ENCODE data around the gene CMSS1.

Gene CMSS1

DNA sequence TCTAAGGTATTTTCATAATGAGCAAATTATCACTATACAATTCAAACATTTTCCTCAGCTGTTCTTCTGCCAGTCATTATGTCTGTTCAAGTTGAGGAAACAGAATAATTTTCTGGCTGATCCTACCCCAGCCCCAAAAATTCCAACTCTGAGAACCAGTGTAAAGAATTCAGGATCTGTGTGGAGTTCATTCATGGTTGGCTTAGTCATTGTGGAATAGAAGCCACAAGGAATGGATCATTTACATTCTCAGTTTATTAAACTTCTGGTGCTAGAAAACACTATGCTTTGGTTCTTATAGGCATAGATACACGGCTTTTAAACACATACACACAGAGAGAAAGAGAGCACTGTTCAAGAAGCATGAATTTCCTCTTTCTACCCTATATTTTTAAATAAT is 134.6 kb downstream of the CMSS1 start:
- no peak overlapping the region for H3K4me3 ChIP-seq (ENCODE audit: low read depth, low read length)
- TF ChIP-seq, protein P1, sequence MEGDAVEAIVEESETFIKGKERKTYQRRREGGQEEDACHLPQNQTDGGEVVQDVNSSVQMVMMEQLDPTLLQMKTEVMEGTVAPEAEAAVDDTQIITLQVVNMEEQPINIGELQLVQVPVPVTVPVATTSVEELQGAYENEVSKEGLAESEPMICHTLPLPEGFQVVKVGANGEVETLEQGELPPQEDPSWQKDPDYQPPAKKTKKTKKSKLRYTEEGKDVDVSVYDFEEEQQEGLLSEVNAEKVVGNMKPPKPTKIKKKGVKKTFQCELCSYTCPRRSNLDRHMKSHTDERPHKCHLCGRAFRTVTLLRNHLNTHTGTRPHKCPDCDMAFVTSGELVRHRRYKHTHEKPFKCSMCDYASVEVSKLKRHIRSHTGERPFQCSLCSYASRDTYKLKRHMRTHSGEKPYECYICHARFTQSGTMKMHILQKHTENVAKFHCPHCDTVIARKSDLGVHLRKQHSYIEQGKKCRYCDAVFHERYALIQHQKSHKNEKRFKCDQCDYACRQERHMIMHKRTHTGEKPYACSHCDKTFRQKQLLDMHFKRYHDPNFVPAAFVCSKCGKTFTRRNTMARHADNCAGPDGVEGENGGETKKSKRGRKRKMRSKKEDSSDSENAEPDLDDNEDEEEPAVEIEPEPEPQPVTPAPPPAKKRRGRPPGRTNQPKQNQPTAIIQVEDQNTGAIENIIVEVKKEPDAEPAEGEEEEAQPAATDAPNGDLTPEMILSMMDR (IDR thresholded peaks at IDR 0.05; ENCODE audit: low read depth, low read length, missing control alignments), result no peak
- DNase-seq (ENCODE audit: low read depth), result no peak

DNA sequence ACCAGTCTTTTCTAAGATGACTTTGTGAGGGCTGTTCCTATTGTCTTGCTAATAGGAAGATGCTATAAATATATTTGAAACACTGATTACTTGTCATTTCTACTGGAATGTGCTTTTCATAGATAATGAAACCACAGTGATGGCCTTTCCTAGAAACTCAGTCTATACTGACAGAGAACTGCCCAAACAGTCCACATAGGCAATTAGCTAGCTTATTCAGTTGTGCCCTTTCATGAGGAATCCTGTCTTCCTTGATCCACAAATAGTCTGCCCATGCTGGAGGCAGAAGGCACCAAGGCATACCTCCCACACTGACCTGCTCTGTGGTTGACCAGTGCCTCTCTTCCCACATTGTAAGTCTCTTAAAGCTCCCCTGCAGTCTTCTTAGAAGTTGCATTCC is 135.9 kb downstream of the CMSS1 start:
- TF ChIP-seq, protein P1 (IDR thresholded peaks at IDR 0.05; ENCODE audit: low read depth, low read length, missing control alignments), result no peak
- H3K4me3 ChIP-seq (ENCODE audit: low read depth, low read length), result no peak overlapping the region
- DNase-seq (ENCODE audit: low read depth), result no peak

DNA sequence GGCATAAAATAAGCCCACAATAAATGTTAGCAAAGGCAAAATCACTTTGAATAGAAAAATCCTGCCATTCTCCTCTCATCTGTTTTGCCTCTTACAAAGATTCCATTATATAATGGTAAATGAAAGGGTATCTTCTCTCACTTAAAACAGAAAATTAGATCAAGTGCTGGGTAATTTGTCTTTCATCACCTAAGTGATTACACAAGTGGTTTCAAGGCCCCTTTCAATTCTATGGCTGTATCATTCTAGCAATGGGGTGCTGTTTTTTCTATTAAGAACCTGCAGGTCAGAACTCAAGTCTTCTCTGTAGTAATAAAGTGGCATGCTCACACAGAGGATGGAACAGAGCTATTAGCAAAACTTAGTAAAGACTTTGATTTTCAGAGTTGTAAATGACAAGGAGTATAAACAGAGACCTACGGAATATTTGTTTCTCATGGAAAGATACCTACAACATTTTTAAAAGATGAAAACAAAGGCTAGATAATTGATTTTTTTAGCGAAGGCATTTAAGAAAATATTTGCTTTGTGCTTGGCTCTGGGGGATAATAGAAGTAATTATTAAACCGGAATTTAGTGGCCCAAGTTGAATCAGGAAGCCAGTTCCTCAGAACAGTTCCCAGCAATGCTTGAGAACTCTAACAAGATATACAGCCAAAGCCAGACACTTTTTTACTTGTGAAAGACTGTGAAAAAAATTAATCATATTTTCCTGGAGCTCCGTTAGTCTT is 137.4 kb downstream of the CMSS1 start:
- no peak for DNase-seq (ENCODE audit: low read depth)
- TF ChIP-seq, protein P1 (IDR thresholded peaks at IDR 0.05; ENCODE audit: low read depth, low read length, missing control alignments), result no peak
- H3K4me3 ChIP-seq (ENCODE audit: low read depth, low read length), result no peak overlapping the region

DNA sequence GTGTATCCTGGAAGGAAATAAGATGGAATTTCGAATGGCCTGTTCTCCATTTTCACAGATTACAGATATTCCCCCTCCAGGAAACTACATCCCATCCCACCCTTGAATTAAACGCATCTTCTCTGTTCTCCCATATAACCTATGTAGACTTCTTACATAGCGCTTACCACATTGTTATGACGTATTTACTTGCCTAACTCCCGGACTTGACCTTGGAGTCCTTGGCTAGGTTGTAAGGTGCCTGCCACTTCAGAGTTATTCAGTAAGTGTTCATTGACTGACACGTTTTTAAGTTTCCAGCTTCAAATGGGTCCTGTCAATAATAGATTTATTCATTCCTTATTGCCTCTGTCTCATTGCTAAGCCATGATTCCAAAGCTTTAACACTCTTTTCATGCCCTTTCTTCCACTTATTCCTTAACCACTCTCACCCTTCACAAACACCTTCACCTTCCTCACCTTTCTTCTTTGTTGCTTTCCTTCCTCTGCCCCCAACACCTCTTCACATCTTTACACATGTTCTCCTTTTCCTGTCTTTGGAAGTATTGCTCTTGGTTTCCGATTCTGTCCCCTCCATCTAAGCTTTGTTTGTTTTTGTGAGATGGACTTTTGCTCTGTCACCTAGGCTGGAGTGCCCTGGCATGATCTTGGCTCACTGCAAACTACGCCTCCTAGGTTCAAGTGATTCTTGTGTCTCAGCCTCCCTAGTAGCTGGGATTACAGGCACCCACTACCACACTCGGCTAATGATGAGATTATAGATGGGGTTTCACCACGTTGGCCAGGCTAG is 138.3 kb downstream of the CMSS1 start:
- no peak overlapping the region for H3K4me3 ChIP-seq (ENCODE audit: low read depth, low read length)
- DNase-seq (ENCODE audit: low read depth), result no peak
- TF ChIP-seq, protein P1 (IDR thresholded peaks at IDR 0.05; ENCODE audit: low read depth, low read length, missing control alignments), result no peak

DNA sequence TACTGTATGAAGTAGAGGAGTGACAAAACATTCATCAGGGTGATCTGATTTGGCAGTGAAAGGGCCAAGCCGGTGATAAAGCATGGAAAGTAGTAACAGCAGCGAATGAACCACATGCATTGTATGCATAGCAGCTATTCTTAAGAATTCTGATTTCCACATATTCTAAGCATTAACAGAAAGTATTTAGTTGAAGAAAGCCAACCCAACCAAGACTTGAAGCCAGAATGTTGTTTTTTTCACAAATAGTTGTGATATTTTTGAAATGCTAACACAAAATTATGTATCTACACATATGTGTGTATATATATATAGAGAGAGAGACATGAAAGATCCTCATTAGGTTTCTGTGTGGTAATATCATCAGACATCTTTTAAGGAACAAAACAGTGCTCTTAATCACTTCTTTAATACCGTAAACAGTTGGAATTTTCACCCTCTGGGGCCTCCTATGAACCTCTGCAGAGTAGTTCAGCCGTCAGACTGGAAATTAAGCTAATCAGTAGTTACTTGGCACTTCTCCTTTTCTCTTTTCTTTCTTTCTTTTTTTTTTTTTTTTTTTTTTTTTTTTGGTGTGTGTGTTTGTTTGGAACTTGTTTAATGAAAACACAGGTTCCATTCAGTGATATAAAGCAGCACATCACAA is 139.6 kb downstream of the CMSS1 start:
- DNase-seq (ENCODE audit: low read depth), result no peak
- H3K4me3 ChIP-seq (ENCODE audit: low read depth, low read length), result no peak overlapping the region
- TF ChIP-seq, protein P1 (IDR thresholded peaks at IDR 0.05; ENCODE audit: low read depth, low read length, missing control alignments), result no peak

DNA sequence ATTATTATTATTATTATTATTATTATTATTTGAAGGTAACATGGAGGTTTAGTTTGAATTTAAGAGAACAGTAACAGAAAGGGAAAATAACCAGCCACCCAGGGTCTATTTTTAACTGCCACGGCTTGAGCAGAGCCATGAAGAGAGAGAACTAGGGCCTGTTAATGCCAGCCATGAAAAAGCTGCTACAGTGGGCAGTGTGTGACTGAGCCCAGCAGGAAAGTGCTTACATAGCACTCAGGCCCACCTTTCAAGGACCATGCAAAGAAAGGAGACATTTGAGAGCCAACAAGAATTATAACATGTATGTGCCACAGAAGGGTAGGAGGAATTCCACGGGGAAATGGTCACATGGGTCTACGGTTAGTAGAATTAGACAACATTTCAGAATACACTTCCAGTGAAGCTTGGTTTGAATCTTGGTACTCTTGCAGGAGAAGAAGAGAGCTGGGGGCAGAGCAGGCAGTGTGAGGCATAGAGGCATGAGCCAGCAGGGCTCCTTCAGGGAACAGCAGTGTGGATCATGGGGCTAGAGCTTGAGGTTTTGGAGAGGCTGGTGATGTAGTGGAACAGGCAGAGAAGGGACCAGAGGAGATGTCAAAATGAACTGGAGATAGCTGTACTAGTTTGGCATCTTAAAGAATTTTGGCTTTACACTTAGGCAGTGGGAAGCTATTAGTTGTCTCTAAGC is 140.7 kb downstream of the CMSS1 start:
- no peak overlapping the region for H3K4me3 ChIP-seq (ENCODE audit: low read depth, low read length)
- TF ChIP-seq, protein P1 (IDR thresholded peaks at IDR 0.05; ENCODE audit: low read depth, low read length, missing control alignments), result no peak
- no peak for DNase-seq (ENCODE audit: low read depth)
